MG63 (cell line): ENCODE measurements around the gene FOXJ1. TPM values are rescaled to one million over a fixed set of nuclear protein-coding genes. Genes with fewer than 3 reads are reported as not detected.

Source experiments
- DNase-seq: peaks from one replicate; pipeline ENCODE4 v3.0.0-alpha.2; 2020
- H3K27me3 ChIP-seq: fragments of 250-450 bp; sonication (Bioruptor Pico); 2 replicates; pipeline ENCODE4 v1.5.1; 2020; ENCODE audit warnings: mild to moderate bottlenecking, moderate library complexity
- H3K36me3 ChIP-seq: fragments of 250-450 bp; sonication (Bioruptor Pico); 2 replicates; pipeline ENCODE4 v1.5.1; 2020; ENCODE audit warnings: mild to moderate bottlenecking, moderate library complexity
- H3K4me3 ChIP-seq: fragments of 250-450 bp; sonication (Bioruptor Pico); 2 replicates; pipeline ENCODE4 v1.5.1; 2020; ENCODE audit warnings: mild to moderate bottlenecking, moderate library complexity
- H3K9me3 ChIP-seq: fragments of 250-450 bp; sonication (Bioruptor Pico); 2 replicates; pipeline ENCODE4 v1.5.1; 2020; ENCODE audit warnings: mild to moderate bottlenecking, moderate library complexity
- total RNA-seq: library from RNA; depleted of rRNA; stranded (reverse); fragments of >200 nt; shearing (Covaris generic); gene quantifications from 2 replicates; pipeline ENCODE4 v1.2.3, GENCODE V29; 2014; ENCODE audit warnings: low replicate concordance; rRNA removed

The FOXJ1 gene
- total RNA-seq, 1 experiment from 2014 or later: not detected

- no peaks in the 10 kb centered on the region for H3K27me3 ChIP-seq
- H3K36me3 ChIP-seq: peaks cover 72% of the 10 kb centered on the region
- H3K9me3 ChIP-seq: no peaks in the 10 kb centered on the region
- DNase-seq: no peak
- H3K4me3 ChIP-seq: no peak overlapping the region
These were observed 49.3 kb downstream of the FOXJ1 start for GRCh38 chr17:76091526-76092286.

- DNase-seq: no peak
- peaks cover 67% of the 10 kb centered on the region for H3K36me3 ChIP-seq
- no peaks in the 10 kb centered on the region for H3K9me3 ChIP-seq
- H3K27me3 ChIP-seq: no peaks in the 10 kb centered on the region
- no peak overlapping the region for H3K4me3 ChIP-seq
These were observed 50.4 kb downstream of the FOXJ1 start for GRCh38 chr17:76090517-76091129.

GRCh38 chr17:76089680-76090516 lies 51.1 kb downstream of the FOXJ1 start:
- H3K36me3 ChIP-seq: peaks cover 69% of the 10 kb centered on the region
- no peaks in the 10 kb centered on the region for H3K9me3 ChIP-seq
- H3K27me3 ChIP-seq: no peaks in the 10 kb centered on the region
- no peak overlapping the region for H3K4me3 ChIP-seq
- no peak for DNase-seq

- no peak overlapping the region for H3K4me3 ChIP-seq
- no peaks in the 10 kb centered on the region for H3K27me3 ChIP-seq
- no peak for DNase-seq
- H3K9me3 ChIP-seq: no peaks in the 10 kb centered on the region
- H3K36me3 ChIP-seq: peaks cover 72% of the 10 kb centered on the region
These were observed 52.0 kb downstream of the FOXJ1 start for GRCh38 chr17:76088868-76089576.

- Histone ChIP-seq H3K27me3 (no peaks in the 10 kb centered on the region), H3K9me3 (no peaks in the 10 kb centered on the region), H3K36me3 (peaks cover 69% of the 10 kb centered on the region), H3K4me3 (no peak overlapping the region)
- no peak for DNase-seq
These were observed 52.8 kb downstream of the FOXJ1 start for GRCh38 chr17:76088041-76088867.

- Histone ChIP-seq H3K36me3 (peaks cover 68% of the 10 kb centered on the region), H3K27me3 (no peaks in the 10 kb centered on the region)
- DNase-seq: no peak
These were observed 53.5 kb downstream of the FOXJ1 start for GRCh38 chr17:76087531-76087930.

GRCh38 chr17:76086384-76086783 lies 54.7 kb downstream of the FOXJ1 start:
- no peak overlapping the region for H3K4me3 ChIP-seq
- H3K36me3 ChIP-seq: peaks cover 63% of the 10 kb centered on the region
- H3K27me3 ChIP-seq: no peaks in the 10 kb centered on the region
- no peaks in the 10 kb centered on the region for H3K9me3 ChIP-seq
- no peak for DNase-seq

More at GRCh38 chr17:76087531-76087930, 53.5 kb downstream of the FOXJ1 start:
- Histone ChIP-seq H3K4me3 (no peak overlapping the region), H3K9me3 (no peaks in the 10 kb centered on the region)

Other genes starting within 250 kb of the FOXJ1 start
- gene TRIM65, start 244.3 kb downstream of the FOXJ1 start, total RNA-seq: 27.6 and 49.4 TPM in 2 replicates
- gene MRPL38, start 236.4 kb downstream of the FOXJ1 start, total RNA-seq: 75.8 and 100 TPM in 2 replicates
- 13.4 and 15.2 TPM in 2 replicates for gene FBF1, start 200.2 kb downstream of the FOXJ1 start, total RNA-seq
- gene ACOX1, start 162.1 kb downstream of the FOXJ1 start, total RNA-seq: 24.5 and 26.9 TPM in 2 replicates
- 23.2 and 23.9 TPM in 2 replicates for gene TEN1, start 162.0 kb downstream of the FOXJ1 start, total RNA-seq
- 1.3 and 6.4 TPM in 2 replicates for gene CDK3, start 140.4 kb downstream of the FOXJ1 start, total RNA-seq
- not detected in 2 replicates for gene EVPL, start 113.9 kb downstream of the FOXJ1 start, total RNA-seq
- 70.0 and 99.9 TPM in 2 replicates for gene SRP68, start 68.7 kb downstream of the FOXJ1 start, total RNA-seq
- gene GALR2, start 66.5 kb downstream of the FOXJ1 start, total RNA-seq: not detected in 2 replicates
- gene ZACN, start 62.1 kb downstream of the FOXJ1 start, total RNA-seq: not detected in 2 replicates
- 54.5 and 81.8 TPM in 2 replicates for gene EXOC7, start 37.5 kb downstream of the FOXJ1 start, total RNA-seq
- gene RNF157, start 99.2 kb upstream of the FOXJ1 start, total RNA-seq: 0.40 and 0.94 TPM in 2 replicates
- 1.2 and 7.0 TPM in 2 replicates for gene UBALD2, start 124.1 kb upstream of the FOXJ1 start, total RNA-seq
- gene QRICH2, start 167.0 kb upstream of the FOXJ1 start, total RNA-seq: 0.92 and 3.4 TPM in 2 replicates
- gene PRPSAP1, start 212.7 kb upstream of the FOXJ1 start, total RNA-seq: 64.7 and 72.1 TPM in 2 replicates
- 17.7 and 25.1 TPM in 2 replicates for gene SPHK1, start 243.4 kb upstream of the FOXJ1 start, total RNA-seq